HepG2 (cell line): ENCODE results near the gene LHB. TPM values are rescaled to one million over a fixed set of nuclear protein-coding genes. Genes with fewer than 3 reads are reported as not detected.

Experiments used
- CCAR2 ChIP-seq: fragments of 200-400 bp; formaldehyde crosslinking; optimal IDR thresholded peaks from 2 replicates; pipeline ENCODE3; 2018; ENCODE audit warnings: low read depth, mild to moderate bottlenecking, low read length, moderate library complexity
- DNMT1 ChIP-seq: sonication (generic); formaldehyde crosslinking; IDR thresholded peaks from 2 replicates; pipeline ENCODE4 v1.5.1; 2020; ENCODE audit warnings: mild to moderate bottlenecking, missing genetic modification reagents
- HMGA1 ChIP-seq: sonication (generic); formaldehyde crosslinking; conservative IDR thresholded peaks from 2 replicates; pipeline ENCODE4 v1.4.0; 2020; ENCODE audit warnings: missing genetic modification reagents
- HNRNPH1 ChIP-seq: fragments of 200-400 bp; formaldehyde crosslinking; optimal IDR thresholded peaks from 2 replicates; pipeline ENCODE3; 2017; ENCODE audit warnings: mild to moderate bottlenecking, low read depth, low read length
- JDP2 ChIP-seq: sonication (generic); formaldehyde crosslinking; IDR thresholded peaks from 2 replicates; pipeline ENCODE4 v1.8.1; 2022; ENCODE audit warnings: missing genetic modification reagents, borderline replicate concordance
- PAF1 ChIP-seq: IDR thresholded peaks from 2 replicates; pipeline ENCODE4 v1.6.1; 2016; ENCODE audit warnings: missing genetic modification reagents, missing compliant biosample characterization
- RBM39 ChIP-seq: fragments of 200-400 bp; formaldehyde crosslinking; IDR thresholded peaks from one replicate; pipeline ENCODE4 v1.6.1; 2018; ENCODE audit warnings: antibody characterized with exemption, mild to moderate bottlenecking, low read depth, low read length; ENCODE audit not compliant: poor library complexity, severe bottlenecking
- ZBTB2 ChIP-seq: sonication (generic); formaldehyde crosslinking; IDR thresholded peaks from 2 replicates; pipeline ENCODE4 v1.8.0; 2022; ENCODE audit warnings: low read depth, missing genetic modification reagents
- ZFP62 ChIP-seq: sonication (generic); formaldehyde crosslinking; IDR thresholded peaks from 2 replicates; pipeline ENCODE4 v1.4.0; 2020; ENCODE audit warnings: missing genetic modification reagents
- ZFP91 ChIP-seq: sonication (generic); formaldehyde crosslinking; IDR thresholded peaks from 2 replicates; pipeline ENCODE4 v1.9.0; 2022; ENCODE audit warnings: missing genetic modification reagents, mild to moderate bottlenecking, borderline replicate concordance
- ZHX1 ChIP-seq: sonication (generic); formaldehyde crosslinking; IDR thresholded peaks from 2 replicates; pipeline ENCODE4 v1.8.1; 2022; ENCODE audit warnings: low read depth, mild to moderate bottlenecking, missing genetic modification reagents
- ZKSCAN8 ChIP-seq: IDR thresholded peaks from 2 replicates; pipeline ENCODE4 v1.6.1; 2016; ENCODE audit warnings: borderline replicate concordance, missing genetic modification reagents, missing compliant biosample characterization
- ZNF501 ChIP-seq: sonication (generic); formaldehyde crosslinking; IDR thresholded peaks from 2 replicates; pipeline ENCODE4 v1.5.1; 2020; ENCODE audit warnings: mild to moderate bottlenecking, moderate library complexity, missing genetic modification reagents
- ZNF749 ChIP-seq: sonication (generic); formaldehyde crosslinking; IDR thresholded peaks from 2 replicates; pipeline ENCODE4 v1.8.0; 2022; ENCODE audit warnings: mild to moderate bottlenecking, missing genetic modification reagents, moderate library complexity, borderline replicate concordance
- ZNF777 ChIP-seq: sonication (generic); formaldehyde crosslinking; IDR thresholded peaks from 2 replicates; pipeline ENCODE4 v1.4.0; 2020; ENCODE audit warnings: missing genetic modification reagents
- polyA plus RNA-seq, 8 experiments: library from polyadenylated mRNA; depleted of rRNA in 3 of 8; stranded (reverse) in 7 of 8; unstranded in 1 of 8; fragments of >200 nt; fragmentation: Illumina TruSeq in 4 of 8; extraction: Trizol in 4 of 8; gene quantifications; 2 replicates each; pipeline versions ENCODE4 v1.2.1 to v1.2.3, GENCODE V29; 2011 to 2016; ENCODE audit warnings: low read depth in 4 of 8, missing spikeins in 1 of 8, mixed read lengths in 1 of 8; ENCODE audit not compliant: insufficient read depth in 1 of 8
- total RNA-seq, 5 experiments: library from RNA; depleted of rRNA; stranded (reverse); fragments of >200 nt; fragmentation: Illumina TruSeq; extraction: Trizol; gene quantifications; 2 replicates each; pipeline ENCODE4 v1.2.3, GENCODE V29; 2016; ENCODE audit warnings: low read depth in 1 of 5
- TF ChIP-seq, protein P1 (sequence below): sonication (generic); formaldehyde crosslinking; IDR thresholded peaks from 2 replicates; pipeline ENCODE4 v1.5.1; 2020; ENCODE audit warnings: missing genetic modification reagents, mild to moderate bottlenecking, borderline replicate concordance
- TF ChIP-seq, protein P2 (sequence below): sonication (generic); formaldehyde crosslinking; IDR thresholded peaks from 2 replicates; pipeline ENCODE4 v1.4.0; 2020; ENCODE audit warnings: missing genetic modification reagents

The LHB gene
- total and polyA plus RNA-seq, 2 of the 13 experiments (the other 11 are each of a cell fraction or from before 2014, with no cell fraction given): not detected

DNA sequence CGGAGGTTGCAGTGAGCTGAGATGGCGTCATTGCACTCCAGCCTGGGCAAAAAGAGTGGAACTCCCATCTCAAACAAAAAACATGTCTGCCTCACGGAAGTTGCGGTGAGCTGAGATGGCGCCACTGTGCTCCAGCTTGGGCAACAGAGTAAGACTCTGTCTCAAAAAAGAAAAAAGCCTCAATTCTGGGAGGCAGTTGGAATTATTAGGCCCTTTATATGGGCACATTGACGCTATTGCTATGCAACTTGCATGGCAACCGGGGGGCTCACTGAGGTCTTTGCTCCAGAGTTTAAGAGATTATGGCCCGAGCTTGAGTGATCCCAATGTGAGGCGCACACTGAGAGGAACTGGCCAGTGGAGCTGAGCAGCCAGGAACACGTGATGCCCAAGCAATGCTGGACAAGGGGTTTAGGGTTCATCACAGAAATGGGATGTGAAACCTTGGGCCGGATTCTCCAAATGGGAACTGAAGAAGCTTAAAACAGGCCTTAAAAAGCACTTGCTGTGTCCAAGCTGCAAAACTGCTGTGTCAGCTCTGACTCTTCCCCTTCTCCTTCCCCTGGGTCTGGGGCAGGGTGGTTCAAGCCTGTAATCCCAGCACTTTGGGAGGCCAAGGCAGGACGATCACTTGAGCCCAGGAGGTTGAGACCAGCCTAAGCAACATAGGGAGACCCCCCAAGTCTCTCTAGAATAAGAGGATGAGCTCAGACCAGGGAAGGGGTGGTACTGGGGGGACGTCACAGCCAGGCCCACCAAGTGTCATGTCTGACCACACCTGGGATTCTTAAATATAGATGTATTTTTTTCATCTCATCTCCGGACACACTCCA is 49.3 kb downstream of the LHB start (continued):
- TF ChIP-seq, protein P1, sequence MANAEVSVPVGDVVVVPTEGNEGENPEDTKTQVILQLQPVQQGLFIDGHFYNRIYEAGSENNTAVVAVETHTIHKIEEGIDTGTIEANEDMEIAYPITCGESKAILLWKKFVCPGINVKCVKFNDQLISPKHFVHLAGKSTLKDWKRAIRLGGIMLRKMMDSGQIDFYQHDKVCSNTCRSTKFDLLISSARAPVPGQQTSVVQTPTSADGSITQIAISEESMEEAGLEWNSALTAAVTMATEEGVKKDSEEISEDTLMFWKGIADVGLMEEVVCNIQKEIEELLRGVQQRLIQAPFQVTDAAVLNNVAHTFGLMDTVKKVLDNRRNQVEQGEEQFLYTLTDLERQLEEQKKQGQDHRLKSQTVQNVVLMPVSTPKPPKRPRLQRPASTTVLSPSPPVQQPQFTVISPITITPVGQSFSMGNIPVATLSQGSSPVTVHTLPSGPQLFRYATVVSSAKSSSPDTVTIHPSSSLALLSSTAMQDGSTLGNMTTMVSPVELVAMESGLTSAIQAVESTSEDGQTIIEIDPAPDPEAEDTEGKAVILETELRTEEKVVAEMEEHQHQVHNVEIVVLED (CRISPR knock-in tag): no peak
- TF ChIP-seq PAF1 (peak; percentile 89; the same call in 1 of the 2 replicates), RBM39 (peak; percentile 33), ZFP62 (CRISPR knock-in tag) (no peak), JDP2 (CRISPR knock-in tag) (peak; percentile 20; the same call in 1 of the 2 replicates), ZNF501 (CRISPR knock-in tag) (no peak), ZFP91 (peak; percentile 62; the same call in 1 of the 2 replicates), ZKSCAN8 (no peak; the same call in 1 of the 2 replicates), ZNF749 (CRISPR knock-in tag) (peak; percentile 92), HMGA1 (CRISPR knock-in tag) (no peak), ZHX1 (CRISPR knock-in tag) (peak; percentile 54), HNRNPH1 (peak; percentile 91), ZBTB2 (CRISPR knock-in tag) (peak; percentile 50; the same call in 1 of the 2 replicates), DNMT1 (CRISPR knock-in tag) (0 out of 2 replicates have a peak, but pooled peaks have one; percentile 56), CCAR2 (no peak), ZNF777 (CRISPR knock-in tag) (peak; percentile 40; the same call in 1 of the 2 replicates)
- TF ChIP-seq, protein P2, sequence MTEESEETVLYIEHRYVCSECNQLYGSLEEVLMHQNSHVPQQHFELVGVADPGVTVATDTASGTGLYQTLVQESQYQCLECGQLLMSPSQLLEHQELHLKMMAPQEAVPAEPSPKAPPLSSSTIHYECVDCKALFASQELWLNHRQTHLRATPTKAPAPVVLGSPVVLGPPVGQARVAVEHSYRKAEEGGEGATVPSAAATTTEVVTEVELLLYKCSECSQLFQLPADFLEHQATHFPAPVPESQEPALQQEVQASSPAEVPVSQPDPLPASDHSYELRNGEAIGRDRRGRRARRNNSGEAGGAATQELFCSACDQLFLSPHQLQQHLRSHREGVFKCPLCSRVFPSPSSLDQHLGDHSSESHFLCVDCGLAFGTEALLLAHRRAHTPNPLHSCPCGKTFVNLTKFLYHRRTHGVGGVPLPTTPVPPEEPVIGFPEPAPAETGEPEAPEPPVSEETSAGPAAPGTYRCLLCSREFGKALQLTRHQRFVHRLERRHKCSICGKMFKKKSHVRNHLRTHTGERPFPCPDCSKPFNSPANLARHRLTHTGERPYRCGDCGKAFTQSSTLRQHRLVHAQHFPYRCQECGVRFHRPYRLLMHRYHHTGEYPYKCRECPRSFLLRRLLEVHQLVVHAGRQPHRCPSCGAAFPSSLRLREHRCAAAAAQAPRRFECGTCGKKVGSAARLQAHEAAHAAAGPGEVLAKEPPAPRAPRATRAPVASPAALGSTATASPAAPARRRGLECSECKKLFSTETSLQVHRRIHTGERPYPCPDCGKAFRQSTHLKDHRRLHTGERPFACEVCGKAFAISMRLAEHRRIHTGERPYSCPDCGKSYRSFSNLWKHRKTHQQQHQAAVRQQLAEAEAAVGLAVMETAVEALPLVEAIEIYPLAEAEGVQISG (CRISPR knock-in tag): peak; percentile 64
